ENCODE measurements around the gene EIF4H.

DNA sequence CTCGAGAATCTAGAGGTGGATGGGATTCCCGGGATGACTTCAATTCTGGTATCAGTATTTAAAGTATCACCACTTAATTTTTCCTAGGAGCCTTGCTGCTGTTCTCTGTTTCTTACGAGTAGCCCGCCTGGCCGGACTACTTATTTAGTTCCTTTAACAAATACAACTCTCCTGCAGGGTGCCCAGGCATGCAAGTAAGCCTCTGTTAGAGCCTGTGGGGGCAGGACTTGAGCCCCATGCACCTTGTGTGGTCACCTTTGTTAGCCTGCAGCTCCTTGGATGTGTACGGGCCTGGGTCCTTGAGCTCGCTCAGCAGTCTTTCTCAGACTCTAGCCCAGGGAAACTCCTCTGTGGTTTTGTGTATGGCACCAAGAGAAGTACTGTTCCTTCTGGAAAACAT lies 16.1 kb downstream of the EIF4H start:
- TF ChIP-seq TAF1 (IDR thresholded peaks at IDR 0.05; ENCODE audit: borderline replicate concordance, low read depth, low read length): no peak
- TF ChIP-seq POLR2AphosphoS5 (IDR thresholded peaks at IDR 0.05; ENCODE audit: low read depth, low read length): no peak
- no peak for TF ChIP-seq POLR2A (IDR thresholded peaks at IDR 0.05; ENCODE audit: low read depth, low read length)

Data from GM12892 (cell line).